ENCODE results near the gene LMO1.

The LMO1 gene

DNA sequence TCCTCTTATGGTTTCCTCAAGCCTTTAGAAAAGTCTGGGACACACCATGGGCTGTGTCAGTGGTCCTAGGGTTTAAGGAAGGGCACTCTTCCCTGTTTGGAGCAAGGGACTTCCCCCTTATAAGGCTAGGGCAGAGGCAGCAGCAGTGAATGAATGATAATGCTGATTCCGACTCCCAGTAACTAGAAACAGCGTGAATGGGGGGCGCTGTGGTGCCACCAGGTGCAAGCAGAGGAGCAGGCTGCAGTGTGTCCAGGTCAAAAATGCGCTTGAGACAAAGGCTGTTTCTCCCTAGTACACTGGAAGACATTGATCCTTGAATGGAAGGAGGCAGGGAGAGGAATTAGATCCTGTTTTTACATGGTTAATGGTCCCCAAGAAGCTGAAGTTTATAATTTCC, 83.2 kb downstream of the LMO1 start:
- Histone ChIP-seq H3K18ac (ENCODE audit: low read length) (no peak overlapping the region), H4K8ac (ENCODE audit: low read depth, low read length) (no peak overlapping the region), H4K12ac (ENCODE audit: low read depth, low read length) (no peak overlapping the region), H3K9ac (ENCODE audit: low read length) (no peak overlapping the region), H3K4me1 (ENCODE audit: control insufficient read depth in 1 of 2, insufficient read depth in 2 of 2, low read length in 2 of 2) (no peaks in the 10 kb centered on the region), H3K79me2 (ENCODE audit: control insufficient read depth, insufficient read depth, low read length, poor library complexity) (no peaks in the 10 kb centered on the region), H4K91ac (ENCODE audit: low read depth, low read length) (no peak overlapping the region), H3K36me3 (ENCODE audit: control insufficient read depth in 1 of 2, insufficient read depth in 2 of 2, low read length in 2 of 2) (no peaks in the 10 kb centered on the region), H3K4me2 (ENCODE audit: low read length) (no peak overlapping the region), H2BK5ac (ENCODE audit: low read depth, low read length, poor library complexity) (no peak overlapping the region), H3K23ac (ENCODE audit: low read length) (no peak overlapping the region), H3K27ac (ENCODE audit: low read depth, low read length) (no peak overlapping the region), H3K79me1 (ENCODE audit: low read length) (no peaks in the 10 kb centered on the region), H3K27me3 (ENCODE audit: insufficient read depth, low read length) (peaks cover 6% of the 10 kb centered on the region), H2BK12ac (ENCODE audit: low read length) (no peak overlapping the region), H3K9me3 (ENCODE audit: insufficient read depth, low read depth, low read length) (no peaks in the 10 kb centered on the region), H3K14ac (ENCODE audit: low read length) (no peak overlapping the region), H3K4ac (ENCODE audit: low read depth, low read length) (no peak overlapping the region), H2AK5ac (ENCODE audit: low read length) (no peak overlapping the region), H3K4me3 (ENCODE audit: low read depth, low read length) (no peak overlapping the region), H2BK120ac (ENCODE audit: insufficient read depth, low read length, poor library complexity) (no peak overlapping the region), H2AFZ (ENCODE audit: insufficient read depth, low read length, poor library complexity) (no peak overlapping the region)
- no CpG with 5 or more reads among the region's 4 CpGs for WGBS (ENCODE audit: extremely low coverage, insufficient coverage, insufficient read length)
- DNase-seq = no peak

DNA sequence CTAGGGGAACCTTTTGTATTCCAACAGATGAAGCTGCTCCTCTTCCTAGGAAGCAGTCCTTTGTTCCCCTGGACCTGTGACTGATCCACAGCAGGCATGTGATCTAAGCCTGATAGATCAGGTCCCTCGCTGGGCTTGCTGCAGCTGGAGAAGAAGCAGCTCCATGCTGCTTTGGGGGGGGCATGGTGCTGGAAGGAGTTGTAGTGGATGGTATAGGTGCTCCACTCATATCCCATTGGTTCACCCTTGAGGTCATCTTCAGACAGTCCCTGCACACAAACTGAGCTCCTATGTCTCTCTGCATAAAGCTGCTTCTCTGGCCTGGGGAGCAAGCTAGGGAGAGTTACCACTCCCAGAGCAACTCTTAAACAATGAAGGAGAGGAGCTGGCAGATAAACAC, 85.4 kb downstream of the LMO1 start:
- Histone ChIP-seq H3K4me2 (ENCODE audit: low read length) (no peak overlapping the region), H2BK5ac (ENCODE audit: low read depth, low read length, poor library complexity) (no peak overlapping the region), H3K9ac (ENCODE audit: low read length) (no peak overlapping the region), H3K27ac (ENCODE audit: low read depth, low read length) (no peak overlapping the region), H4K91ac (ENCODE audit: low read depth, low read length) (no peak overlapping the region), H4K12ac (ENCODE audit: low read depth, low read length) (no peak overlapping the region), H3K4me3 (ENCODE audit: low read depth, low read length) (no peak overlapping the region), H3K18ac (ENCODE audit: low read length) (no peak overlapping the region), H3K79me1 (ENCODE audit: low read length) (no peaks in the 10 kb centered on the region), H3K9me3 (ENCODE audit: insufficient read depth, low read depth, low read length) (no peaks in the 10 kb centered on the region), H4K8ac (ENCODE audit: low read depth, low read length) (no peak overlapping the region), H3K4me1 (ENCODE audit: control insufficient read depth in 1 of 2, insufficient read depth in 2 of 2, low read length in 2 of 2) (no peaks in the 10 kb centered on the region), H2AFZ (ENCODE audit: insufficient read depth, low read length, poor library complexity) (no peak overlapping the region), H3K27me3 (ENCODE audit: insufficient read depth, low read length) (peaks cover 9% of the 10 kb centered on the region), H3K4ac (ENCODE audit: low read depth, low read length) (no peak overlapping the region), H2BK120ac (ENCODE audit: insufficient read depth, low read length, poor library complexity) (no peak overlapping the region), H2BK12ac (ENCODE audit: low read length) (no peak overlapping the region), H3K36me3 (ENCODE audit: control insufficient read depth in 1 of 2, insufficient read depth in 2 of 2, low read length in 2 of 2) (no peaks in the 10 kb centered on the region), H3K14ac (ENCODE audit: low read length) (no peak overlapping the region), H3K23ac (ENCODE audit: low read length) (no peak overlapping the region), H3K79me2 (ENCODE audit: control insufficient read depth, insufficient read depth, low read length, poor library complexity) (no peaks in the 10 kb centered on the region), H2AK5ac (ENCODE audit: low read length) (no peak overlapping the region)
- no peak for DNase-seq
- no CpG with 5 or more reads among the region's 1 CpG for WGBS (ENCODE audit: extremely low coverage, insufficient coverage, insufficient read length)

DNA sequence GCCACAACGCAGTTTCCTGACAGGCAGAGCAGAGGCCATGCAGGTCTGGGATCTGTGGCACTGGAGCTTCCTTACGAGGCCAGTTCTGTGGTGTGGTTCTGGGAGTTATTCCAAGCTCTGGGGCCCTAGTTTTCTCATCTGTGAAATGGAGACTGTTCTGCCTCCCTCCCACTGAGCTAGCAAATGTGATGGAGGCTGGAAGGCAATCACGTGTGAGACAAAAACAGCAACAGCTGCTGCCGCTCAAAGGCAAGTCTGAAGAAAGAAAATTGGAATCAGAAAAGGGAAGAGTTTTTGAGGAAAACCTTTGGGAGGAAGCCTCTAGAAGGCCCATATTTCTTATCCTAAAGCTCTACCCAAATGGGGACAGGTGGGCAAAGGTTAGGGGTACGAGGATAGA, 86.5 kb downstream of the LMO1 start:
- peak overlapping the region; percentile 38 for H3K9ac ChIP-seq (ENCODE audit: low read length)
- no peak for DNase-seq
- no peak overlapping the region for H2BK120ac ChIP-seq (ENCODE audit: insufficient read depth, low read length, poor library complexity)
- H3K27me3 ChIP-seq (ENCODE audit: insufficient read depth, low read length) = peaks cover 9% of the 10 kb centered on the region
- H2AFZ ChIP-seq (ENCODE audit: insufficient read depth, low read length, poor library complexity) = no peak overlapping the region
- no peaks in the 10 kb centered on the region for H3K79me2 ChIP-seq (ENCODE audit: control insufficient read depth, insufficient read depth, low read length, poor library complexity)
- no peak overlapping the region for H2BK5ac ChIP-seq (ENCODE audit: low read depth, low read length, poor library complexity)
- H4K8ac ChIP-seq (ENCODE audit: low read depth, low read length) = no peak overlapping the region
- no peaks in the 10 kb centered on the region for H3K4me1 ChIP-seq (ENCODE audit: control insufficient read depth in 1 of 2, insufficient read depth in 2 of 2, low read length in 2 of 2)
- H4K12ac ChIP-seq (ENCODE audit: low read depth, low read length) = no peak overlapping the region
- H3K79me1 ChIP-seq (ENCODE audit: low read length) = no peaks in the 10 kb centered on the region
- no peaks in the 10 kb centered on the region for H3K9me3 ChIP-seq (ENCODE audit: insufficient read depth, low read depth, low read length)
- no peak overlapping the region for H3K23ac ChIP-seq (ENCODE audit: low read length)
- no peak overlapping the region for H2BK12ac ChIP-seq (ENCODE audit: low read length)
- no peaks in the 10 kb centered on the region for H3K36me3 ChIP-seq (ENCODE audit: control insufficient read depth in 1 of 2, insufficient read depth in 2 of 2, low read length in 2 of 2)
- no peak overlapping the region for H3K27ac ChIP-seq (ENCODE audit: low read depth, low read length)
- no peak overlapping the region for H3K18ac ChIP-seq (ENCODE audit: low read length)
- H2AK5ac ChIP-seq (ENCODE audit: low read length) = no peak overlapping the region
- H4K91ac ChIP-seq (ENCODE audit: low read depth, low read length) = no peak overlapping the region
- no CpG with 5 or more reads among the region's 5 CpGs for WGBS (ENCODE audit: extremely low coverage, insufficient coverage, insufficient read length)
- H3K4me3 ChIP-seq (ENCODE audit: low read depth, low read length) = no peak overlapping the region
- no peak overlapping the region for H3K14ac ChIP-seq (ENCODE audit: low read length)
- no peak overlapping the region for H3K4me2 ChIP-seq (ENCODE audit: low read length)
- no peak overlapping the region for H3K4ac ChIP-seq (ENCODE audit: low read depth, low read length)

All from trophoblast cell (in vitro differentiated cells and primary cell).